ENCODE data around the gene EFNA4.

Gene EFNA4

GRCh38 chr1:155075535-155075934 lies 12.0 kb downstream of the EFNA4 start:
- no peak for TF ChIP-seq FOXP2 (optimal IDR thresholded peaks at IDR 0.05; ENCODE audit: borderline replicate concordance, extremely low read depth, extremely low read length, insufficient read depth)
- no peak for TF ChIP-seq TAF1 (IDR thresholded peaks at IDR 0.05; ENCODE audit: borderline replicate concordance, insufficient read depth, low read length)
- TF ChIP-seq REST (IDR thresholded peaks at IDR 0.05; ENCODE audit: insufficient read depth in 1 of 2, low read depth in 2 of 2, low read length in 2 of 2) = no peak
- no peak for TF ChIP-seq SIN3A (IDR thresholded peaks at IDR 0.05; ENCODE audit: borderline replicate concordance, insufficient read depth, low read length)
- no peak for TF ChIP-seq POLR2AphosphoS5 (IDR thresholded peaks at IDR 0.05; ENCODE audit: low read depth, low read length)

GRCh38 chr1:155076371-155076770 lies 12.8 kb downstream of the EFNA4 start:
- TF ChIP-seq TAF1 (IDR thresholded peaks at IDR 0.05; ENCODE audit: borderline replicate concordance, insufficient read depth, low read length) (no peak), FOXP2 (optimal IDR thresholded peaks at IDR 0.05; ENCODE audit: borderline replicate concordance, extremely low read depth, extremely low read length, insufficient read depth) (no peak), REST (IDR thresholded peaks at IDR 0.05; ENCODE audit: insufficient read depth in 1 of 2, low read depth in 2 of 2, low read length in 2 of 2) (no peak), POLR2AphosphoS5 (IDR thresholded peaks at IDR 0.05; ENCODE audit: low read depth, low read length) (no peak), SIN3A (IDR thresholded peaks at IDR 0.05; ENCODE audit: borderline replicate concordance, insufficient read depth, low read length) (no peak)

- TF ChIP-seq SIN3A (IDR thresholded peaks at IDR 0.05; ENCODE audit: borderline replicate concordance, insufficient read depth, low read length) (no peak), TAF1 (IDR thresholded peaks at IDR 0.05; ENCODE audit: borderline replicate concordance, insufficient read depth, low read length) (no peak), POLR2AphosphoS5 (IDR thresholded peaks at IDR 0.05; ENCODE audit: low read depth, low read length) (no peak), REST (IDR thresholded peaks at IDR 0.05; ENCODE audit: insufficient read depth in 1 of 2, low read depth in 2 of 2, low read length in 2 of 2) (no peak), FOXP2 (optimal IDR thresholded peaks at IDR 0.05; ENCODE audit: borderline replicate concordance, extremely low read depth, extremely low read length, insufficient read depth) (no peak)
These were observed 13.8 kb downstream of the EFNA4 start for GRCh38 chr1:155077346-155077745.

GRCh38 chr1:155077758-155078445 lies 14.4 kb downstream of the EFNA4 start:
- TF ChIP-seq REST (IDR thresholded peaks at IDR 0.05; ENCODE audit: insufficient read depth in 1 of 2, low read depth in 2 of 2, low read length in 2 of 2) (no peak), SIN3A (IDR thresholded peaks at IDR 0.05; ENCODE audit: borderline replicate concordance, insufficient read depth, low read length) (no peak), POLR2AphosphoS5 (IDR thresholded peaks at IDR 0.05; ENCODE audit: low read depth, low read length) (no peak), TAF1 (IDR thresholded peaks at IDR 0.05; ENCODE audit: borderline replicate concordance, insufficient read depth, low read length) (no peak), FOXP2 (optimal IDR thresholded peaks at IDR 0.05; ENCODE audit: borderline replicate concordance, extremely low read depth, extremely low read length, insufficient read depth) (no peak)

All from PFSK-1 (cell line).